ENCODE measurements around the gene EPHB1. TPM values are rescaled to one million over a fixed set of nuclear protein-coding genes. Genes with fewer than 3 reads are reported as not detected.

EPHB1 gene
- polyA plus RNA-seq, 3 donors: 0.06 to 0.55 TPM; not detected in 1

- Mint-ChIP-seq H3K36me3 (no peaks in the 10 kb centered on the region), H3K9me3 (peaks cover 0 to 2% (median 0%) of the 10 kb centered on the region in 7 donors), H3K4me3 (no peak overlapping the region), H3K4me1 (peaks cover 31% of the 10 kb centered on the region), H3K27me3 (ENCODE audit: low read depth in 3 of 3) (peaks cover 0 to 5% (median 4%) of the 10 kb centered on the region in 3 donors), H3K27ac (peak overlapping the region in 2 of 7 donors; percentile 35 to 42)
- H3K9me3 ChIP-seq (replicated peaks in 1 of 2; ENCODE audit: control insufficient read depth in 1 of 2, insufficient read depth in 1 of 2, low read length in 2 of 2): no peaks in the 10 kb centered on the region
- intact Hi-C loops (cut with micrococcal nuclease): no loop called here
- TF ChIP-seq CTCF (IDR thresholded peaks at IDR 0.05): no peak
- H2AFZ ChIP-seq (ENCODE audit: insufficient read depth, low read depth, low read length, poor library complexity, severe bottlenecking): peak overlapping the region; percentile 18
- H4K20me1 ChIP-seq (ENCODE audit: insufficient read depth, low read length): no peaks in the 10 kb centered on the region
- no peaks in the 10 kb centered on the region for H3K36me3 ChIP-seq (replicated peaks in 1 of 2; ENCODE audit: control insufficient read depth in 1 of 2, insufficient read depth in 2 of 2, low read length in 2 of 2)
- H3K4me2 ChIP-seq (replicated peaks; ENCODE audit: extremely low read depth, low read length, poor library complexity, severe bottlenecking): no peak overlapping the region
- no peak for DNase-seq
- peaks cover 30% of the 10 kb centered on the region in 2 donors for H3K4me1 ChIP-seq (ENCODE audit: control insufficient read depth in 1 of 2, insufficient read depth in 2 of 2, low read length in 2 of 2)
- 60% methylated on average over 6 of the region's 7 CpGs for WGBS (ENCODE audit: insufficient coverage)
- H3K27me3 ChIP-seq (ENCODE audit: control insufficient read depth in 2 of 2, insufficient read depth in 2 of 2, low read length in 2 of 2): no peaks in the 10 kb centered on the region
- no peak overlapping the region for H3K9ac ChIP-seq (ENCODE audit: insufficient read depth, low read length, poor library complexity, severe bottlenecking)
- H3K27ac ChIP-seq (ENCODE audit: low read depth in 1 of 2, low read length in 2 of 2): no peak overlapping the region
- H3K79me2 ChIP-seq (ENCODE audit: insufficient read depth, low read length): no peaks in the 10 kb centered on the region
- no peak overlapping the region for H3K4me3 ChIP-seq (replicated peaks in 1 of 3; ENCODE audit: low read depth in 2 of 3, low read length in 3 of 3)
Observed at GRCh38 chr3:134857356-134857755, 62.3 kb downstream of the EPHB1 start.

- DNase-seq: no peak
- Histone ChIP-seq H3K9me3 (replicated peaks in 1 of 2; ENCODE audit: control insufficient read depth in 1 of 2, insufficient read depth in 1 of 2, low read length in 2 of 2) (no peaks in the 10 kb centered on the region), H4K20me1 (ENCODE audit: insufficient read depth, low read length) (no peaks in the 10 kb centered on the region), H3K79me2 (ENCODE audit: insufficient read depth, low read length) (no peaks in the 10 kb centered on the region), H3K4me2 (replicated peaks; ENCODE audit: extremely low read depth, low read length, poor library complexity, severe bottlenecking) (no peak overlapping the region), H3K9ac (ENCODE audit: insufficient read depth, low read length, poor library complexity, severe bottlenecking) (no peak overlapping the region), H3K4me1 (ENCODE audit: control insufficient read depth in 1 of 2, insufficient read depth in 2 of 2, low read length in 2 of 2) (peaks cover 25% of the 10 kb centered on the region in 2 donors), H2AFZ (ENCODE audit: insufficient read depth, low read depth, low read length, poor library complexity, severe bottlenecking) (no peak overlapping the region), H3K4me3 (replicated peaks in 1 of 3; ENCODE audit: low read depth in 2 of 3, low read length in 3 of 3) (no peak overlapping the region), H3K27ac (ENCODE audit: low read depth in 1 of 2, low read length in 2 of 2) (no peak overlapping the region), H3K36me3 (replicated peaks in 1 of 2; ENCODE audit: control insufficient read depth in 1 of 2, insufficient read depth in 2 of 2, low read length in 2 of 2) (no peaks in the 10 kb centered on the region), H3K27me3 (ENCODE audit: control insufficient read depth in 2 of 2, insufficient read depth in 2 of 2, low read length in 2 of 2) (no peaks in the 10 kb centered on the region)
- peaks cover 26% of the 10 kb centered on the region for H3K4me1 Mint-ChIP-seq
- H3K27ac Mint-ChIP-seq: no peak overlapping the region
- H3K9me3 Mint-ChIP-seq: peaks cover 0 to 2% (median 0%) of the 10 kb centered on the region in 7 donors
- no peaks in the 10 kb centered on the region for H3K36me3 Mint-ChIP-seq
- no peak overlapping the region for H3K4me3 Mint-ChIP-seq
- intact Hi-C loops (cut with micrococcal nuclease): no loop called here
- peaks cover 0 to 5% (median 2%) of the 10 kb centered on the region in 3 donors for H3K27me3 Mint-ChIP-seq (ENCODE audit: low read depth in 3 of 3)
- no peak for TF ChIP-seq CTCF (IDR thresholded peaks at IDR 0.05)
Observed at GRCh38 chr3:134857776-134858362, 62.8 kb downstream of the EPHB1 start.
